GM18517 (cell line): ENCODE results near the gene CTTNBP2.

Experiments
- ATAC-seq: cut with Tn5 transposase; IDR thresholded peaks from one replicate; pipeline ENCODE4 v1.9.1; 2021; ENCODE audit warnings: mild to moderate bottlenecking, moderate library complexity; ENCODE audit not compliant: unreplicated experiment

Gene CTTNBP2

DNA sequence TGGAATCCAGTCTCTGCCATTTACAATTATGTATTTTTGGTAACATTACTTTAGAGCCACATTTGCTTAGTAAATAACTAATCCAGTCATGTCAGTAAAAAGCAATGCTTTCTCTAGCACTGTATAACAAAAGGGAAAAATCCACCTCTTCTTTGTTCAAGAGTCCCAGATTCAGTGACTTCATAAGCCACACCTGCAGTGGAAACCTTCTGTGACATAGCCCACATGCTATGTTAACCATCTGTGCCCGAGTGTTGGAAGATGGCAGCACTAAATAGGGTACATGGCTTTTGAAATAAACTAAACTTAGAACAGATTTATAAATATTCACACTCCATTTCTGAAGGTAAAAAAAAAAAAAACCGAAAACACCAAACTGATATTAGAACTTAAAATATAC lies 83.0 kb downstream of the CTTNBP2 start:
- no peak for ATAC-seq

DNA sequence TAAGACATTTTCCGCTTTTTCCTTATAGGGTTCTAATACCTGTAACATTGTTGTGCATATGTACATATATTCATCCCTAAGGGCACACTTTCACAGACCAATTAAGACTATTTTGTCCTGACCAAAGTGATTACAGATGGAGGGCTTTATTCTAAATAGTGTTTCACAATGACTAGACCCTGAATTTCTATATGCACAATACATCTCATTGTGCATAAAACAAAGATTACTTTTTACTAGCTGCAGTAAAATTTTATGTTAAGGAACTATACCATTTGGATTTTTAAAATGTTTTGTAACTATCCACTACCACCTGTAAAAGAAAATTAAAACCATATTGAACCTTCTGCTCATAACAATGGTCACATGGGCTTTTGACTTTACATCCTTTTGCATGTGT lies 87.8 kb downstream of the CTTNBP2 start:
- ATAC-seq, result no peak

DNA sequence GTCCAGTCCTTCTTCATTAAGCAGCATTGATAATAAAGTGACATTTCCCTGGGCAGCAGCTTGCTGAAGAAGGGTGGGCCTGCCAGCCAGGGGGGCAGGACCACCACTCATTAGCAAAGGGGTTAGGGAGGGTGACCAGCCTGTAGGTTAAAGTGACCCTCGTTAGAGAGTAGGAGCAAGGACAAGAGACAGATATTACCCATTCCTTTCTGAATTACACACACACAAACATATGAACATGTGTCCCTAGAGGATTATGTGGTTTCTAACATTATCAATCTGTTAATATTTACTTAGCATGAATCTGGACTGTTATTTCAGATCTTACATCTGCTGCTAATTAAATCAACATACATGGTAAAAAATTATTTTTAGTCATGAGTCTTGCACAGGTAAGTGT lies 88.9 kb downstream of the CTTNBP2 start:
- no peak for ATAC-seq

DNA sequence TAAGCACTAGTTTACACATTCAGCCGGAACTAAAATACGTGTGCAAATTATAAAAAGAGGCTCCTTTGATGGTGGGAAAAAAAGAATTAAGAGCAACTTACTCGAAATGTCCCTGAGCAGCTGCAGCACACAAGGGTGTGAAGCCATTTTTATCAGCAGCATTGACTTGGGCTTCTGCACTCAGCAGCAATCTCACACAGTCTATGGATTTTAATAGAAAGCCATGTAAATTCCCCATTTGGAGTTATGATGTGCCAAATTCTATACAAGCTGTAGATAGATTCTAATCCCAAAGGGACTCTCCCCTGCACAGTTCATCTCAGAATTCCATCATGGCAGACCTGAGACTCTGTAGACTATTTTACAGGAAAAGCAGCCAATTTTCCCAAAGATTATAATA lies 90.5 kb downstream of the CTTNBP2 start:
- ATAC-seq, result no peak

DNA sequence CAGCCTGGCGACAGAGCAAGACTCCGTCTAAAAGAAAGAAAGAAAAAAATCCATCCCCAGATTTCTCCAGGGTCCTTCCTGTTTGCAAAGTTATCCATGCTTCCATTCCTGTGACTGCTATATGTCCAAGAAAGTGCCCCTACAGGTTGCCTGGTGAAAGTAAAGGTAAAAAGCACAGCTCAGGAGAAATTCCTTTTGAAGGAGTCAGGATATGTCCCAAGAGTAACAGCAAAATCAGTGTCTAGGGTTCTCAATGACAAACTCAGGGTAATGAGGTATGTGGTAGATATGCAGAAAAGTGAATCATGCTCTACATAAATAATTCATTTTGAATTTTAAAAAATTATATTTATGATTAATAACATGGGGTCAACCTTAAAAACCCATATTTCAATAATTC lies 91.5 kb downstream of the CTTNBP2 start:
- no peak for ATAC-seq

DNA sequence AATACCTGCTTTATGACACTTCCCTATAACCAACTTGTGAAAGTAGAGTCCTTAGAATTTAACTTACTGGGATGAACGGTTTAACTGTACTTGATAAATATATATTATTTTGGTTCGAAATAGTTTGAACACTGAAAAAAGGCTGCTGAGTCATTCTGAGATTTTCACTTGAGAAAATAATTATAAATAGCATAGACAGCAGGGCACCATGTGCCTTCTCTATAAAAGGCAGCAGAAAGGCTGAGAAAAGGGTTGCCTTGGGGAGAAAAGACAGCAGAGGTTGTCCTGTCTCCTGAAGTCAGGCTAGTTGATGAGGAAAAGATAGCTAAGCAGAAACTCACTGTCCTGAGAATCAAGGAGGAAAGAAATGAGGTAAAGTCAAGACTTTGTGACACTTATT lies 92.4 kb downstream of the CTTNBP2 start:
- ATAC-seq, result peak; percentile 93

DNA sequence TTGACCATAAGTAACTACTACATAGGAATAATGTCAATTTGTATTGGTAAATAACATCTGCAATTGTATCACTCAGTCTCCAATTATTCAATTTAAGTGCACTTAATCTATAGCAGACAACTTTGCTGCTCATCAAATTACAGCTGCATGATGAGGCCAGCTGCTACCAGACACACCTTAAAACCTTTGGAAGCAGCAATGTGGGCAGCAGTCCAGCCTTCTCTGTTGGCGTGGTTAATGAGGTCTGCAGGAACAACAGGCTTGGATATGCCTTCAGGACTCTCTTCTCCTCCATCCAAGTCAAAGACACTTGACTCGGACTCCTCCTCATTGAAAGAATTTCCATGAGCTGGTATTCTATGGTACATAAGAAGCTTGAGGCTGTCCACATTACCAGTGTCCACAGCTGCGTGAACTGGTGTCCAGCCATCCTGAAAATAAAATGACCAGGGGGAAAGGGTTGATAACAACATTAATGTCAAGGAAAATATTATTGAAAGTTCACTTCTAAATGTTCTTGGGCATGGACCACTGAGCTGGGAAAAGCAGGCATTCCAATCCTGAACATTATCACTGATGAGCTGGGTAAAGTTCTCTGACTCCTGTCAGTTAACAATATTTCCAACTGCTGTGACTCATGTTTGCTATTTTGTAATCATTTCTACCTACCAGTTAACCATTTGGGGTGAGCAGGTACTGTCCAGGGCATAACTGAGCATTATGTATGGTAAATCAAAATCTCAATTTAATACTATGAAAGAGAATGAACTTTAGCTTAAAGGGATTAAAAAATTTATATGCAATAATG lies 95.7 kb downstream of the CTTNBP2 start:
- no peak for ATAC-seq

DNA sequence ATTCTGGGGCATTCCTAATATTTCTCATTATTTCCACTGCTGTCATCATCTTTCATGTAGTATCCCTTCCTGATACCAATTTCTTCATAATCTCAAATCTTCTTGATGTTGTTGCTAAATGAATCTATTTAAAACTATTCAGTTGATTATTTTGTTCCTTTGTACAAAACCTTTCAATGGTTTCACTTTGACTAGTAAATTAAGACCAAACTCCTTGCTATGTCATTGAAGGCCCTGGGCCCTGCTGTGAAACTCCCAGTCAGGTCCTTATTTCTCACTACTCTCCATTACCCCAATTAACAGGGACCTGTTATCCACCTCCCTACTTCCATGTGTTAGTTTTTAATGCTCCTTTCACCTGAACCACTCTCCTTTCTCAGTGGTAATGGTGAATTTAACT lies 97.0 kb downstream of the CTTNBP2 start:
- ATAC-seq, result no peak

DNA sequence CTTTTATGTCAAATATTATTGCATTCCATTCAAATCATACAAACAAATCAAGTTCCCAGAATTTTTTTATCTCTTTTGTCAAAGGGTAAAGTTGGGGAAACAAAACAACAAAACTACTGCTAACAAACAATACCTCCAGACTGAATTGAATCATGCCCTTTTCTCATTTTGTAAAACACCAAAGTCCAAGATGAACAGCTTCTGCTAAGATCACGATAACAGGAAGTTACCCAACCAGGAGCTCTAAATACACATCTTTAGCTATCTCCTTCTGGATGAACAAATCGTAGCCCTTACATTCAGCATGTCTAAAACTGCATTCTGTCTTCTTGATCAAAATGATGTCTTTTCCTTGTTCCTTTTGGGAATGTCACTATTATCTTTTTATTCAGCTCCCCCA lies 97.4 kb downstream of the CTTNBP2 start:
- ATAC-seq, result no peak

DNA sequence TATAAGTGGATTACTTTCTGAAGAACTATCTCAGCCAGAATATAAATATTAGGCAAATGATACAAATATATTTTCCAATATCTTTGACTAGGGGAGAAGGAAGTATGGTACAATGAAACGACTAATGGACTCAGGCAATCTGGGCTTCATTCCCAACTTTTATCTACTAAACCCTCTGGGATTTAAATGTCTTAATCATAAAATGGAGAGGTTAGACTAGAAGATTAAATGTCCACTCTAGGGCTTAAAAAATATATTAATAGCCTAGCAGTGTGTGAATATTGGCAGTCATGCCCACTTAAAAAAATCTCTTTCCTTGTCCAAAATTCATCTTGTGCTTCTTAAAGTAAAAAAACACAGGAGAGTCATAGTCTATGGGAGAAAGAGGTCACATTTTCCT lies 98.3 kb downstream of the CTTNBP2 start:
- ATAC-seq, result no peak

DNA sequence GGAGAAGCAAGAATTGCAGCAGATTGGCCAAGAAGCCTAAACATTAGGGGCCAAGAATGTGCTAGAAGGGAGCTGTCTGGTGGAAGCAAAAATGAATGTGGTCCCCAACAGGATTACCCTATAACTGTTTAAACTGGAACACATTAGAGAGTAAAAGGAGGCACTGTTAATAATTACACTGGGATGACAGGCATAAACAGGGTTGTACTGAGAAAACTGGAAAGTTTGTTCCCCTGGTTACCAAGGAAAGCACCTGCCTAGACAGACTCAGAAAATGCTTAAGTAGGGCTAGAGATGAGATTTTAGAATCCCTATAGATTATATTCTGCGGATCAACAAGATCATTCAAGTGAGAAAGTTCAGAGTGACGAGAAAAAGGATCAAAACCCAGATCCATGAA lies 100.8 kb downstream of the CTTNBP2 start:
- ATAC-seq, result no peak

DNA sequence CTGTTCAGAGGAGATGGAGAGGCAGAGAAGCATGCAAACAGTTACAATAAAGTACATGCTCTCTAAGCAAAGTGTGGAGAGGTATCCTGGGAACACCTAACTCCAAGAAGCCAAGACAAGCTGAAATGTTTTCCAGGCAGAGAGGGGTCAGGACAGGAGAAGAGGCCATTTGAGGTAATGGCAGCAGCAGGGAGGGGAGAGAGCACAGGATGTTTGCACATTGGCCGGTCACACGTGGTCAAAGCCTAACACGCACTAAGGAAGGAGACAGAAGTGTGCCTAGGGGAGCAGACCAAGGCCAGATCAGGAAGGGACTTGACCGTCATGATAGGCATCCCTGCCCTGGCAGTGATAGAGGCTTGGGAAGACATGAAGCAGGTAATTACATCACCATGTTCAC lies 101.5 kb downstream of the CTTNBP2 start:
- no peak for ATAC-seq

DNA sequence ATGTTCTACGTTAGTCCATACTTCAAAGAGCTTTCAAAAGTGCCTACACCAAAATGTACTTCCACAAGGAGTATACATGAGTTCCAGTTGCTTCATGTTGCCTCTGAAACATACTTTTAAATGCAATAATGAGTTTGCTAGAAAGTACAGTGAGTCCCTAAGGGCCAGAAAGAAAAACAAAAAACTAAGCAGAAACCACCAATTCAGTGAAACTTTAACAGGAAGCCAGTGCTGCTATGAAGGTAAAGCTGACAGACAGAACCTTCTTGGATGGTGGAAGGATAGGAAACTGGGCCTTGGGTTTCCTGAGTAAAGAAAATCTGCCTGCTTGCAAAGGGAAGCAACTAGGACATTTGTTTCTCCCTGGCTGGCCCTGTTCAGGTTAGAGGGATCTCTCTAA lies 104.2 kb downstream of the CTTNBP2 start:
- ATAC-seq, result no peak

DNA sequence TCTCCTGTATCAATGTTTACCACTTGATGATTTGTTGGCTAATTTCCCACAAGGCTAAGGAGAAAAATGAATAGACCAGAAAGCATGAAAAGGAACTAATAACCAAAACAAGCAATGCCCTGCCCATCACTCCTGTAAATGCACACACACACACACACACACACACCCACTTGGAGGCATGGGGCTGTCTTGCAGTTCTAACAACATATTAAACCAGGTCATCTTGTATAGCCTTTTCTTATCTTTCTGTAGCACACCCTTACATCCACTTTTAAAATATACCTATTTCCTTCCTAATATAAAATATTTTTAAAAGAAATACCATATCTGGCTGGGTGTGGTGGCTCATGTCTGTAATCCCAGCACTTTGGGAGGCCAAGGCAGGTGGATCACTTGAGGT lies 105.3 kb downstream of the CTTNBP2 start:
- no peak for ATAC-seq

DNA sequence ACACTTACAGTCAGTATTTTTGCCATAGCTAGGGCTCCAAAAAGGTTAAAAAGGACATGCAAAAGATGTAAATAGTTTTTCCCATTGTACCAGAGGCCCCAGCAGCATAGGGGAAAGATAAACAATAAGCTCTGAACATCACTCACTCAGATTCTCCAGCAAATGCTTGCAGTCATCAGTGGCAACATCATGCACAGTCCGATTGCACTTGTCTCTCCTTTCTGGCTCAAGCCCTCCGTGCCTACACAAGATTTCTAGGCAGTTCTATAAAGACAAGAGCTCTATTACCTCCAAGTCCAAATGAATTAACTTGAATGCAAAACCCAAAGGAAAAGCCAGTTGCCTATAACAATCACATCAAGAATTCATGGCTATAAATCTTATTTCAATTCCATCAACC lies 106.3 kb downstream of the CTTNBP2 start:
- ATAC-seq, result no peak

DNA sequence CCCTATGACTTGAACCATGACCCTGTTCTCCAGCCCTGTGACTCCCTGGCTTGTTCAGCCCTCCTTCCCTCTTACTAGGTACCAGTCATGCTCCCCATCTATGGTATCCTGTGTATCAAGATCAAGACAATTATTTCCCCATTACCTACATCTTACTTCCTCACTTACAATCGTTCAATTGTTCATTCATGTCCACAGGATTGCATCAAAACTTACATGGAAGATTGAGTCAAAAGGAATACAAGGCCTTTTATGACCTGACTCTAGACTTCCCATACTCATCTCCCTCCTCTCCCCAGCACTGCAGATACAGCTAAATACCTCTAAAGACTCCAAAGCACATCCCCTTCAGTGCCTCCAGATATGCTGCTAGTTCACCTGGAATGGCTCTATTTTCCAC lies 109.2 kb downstream of the CTTNBP2 start:
- ATAC-seq, result no peak

DNA sequence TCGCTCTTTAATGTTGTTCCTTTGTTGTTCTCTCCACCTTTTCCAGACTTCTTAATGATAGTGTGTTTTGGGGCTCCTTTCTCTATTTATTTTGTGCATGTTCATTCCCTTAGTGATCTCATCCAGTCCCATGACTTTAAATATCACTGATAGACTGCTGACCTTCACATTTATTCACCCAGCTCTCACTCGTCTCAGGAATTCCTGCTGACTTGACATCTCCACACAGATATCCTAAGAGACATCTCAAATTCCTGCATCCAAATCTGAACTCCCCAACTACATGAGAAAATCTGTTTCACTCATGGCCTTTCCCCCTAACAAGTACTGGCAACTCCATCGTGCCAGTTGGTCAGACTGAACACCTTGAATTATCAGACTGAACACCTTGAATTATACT lies 111.2 kb downstream of the CTTNBP2 start:
- ATAC-seq, result no peak

DNA sequence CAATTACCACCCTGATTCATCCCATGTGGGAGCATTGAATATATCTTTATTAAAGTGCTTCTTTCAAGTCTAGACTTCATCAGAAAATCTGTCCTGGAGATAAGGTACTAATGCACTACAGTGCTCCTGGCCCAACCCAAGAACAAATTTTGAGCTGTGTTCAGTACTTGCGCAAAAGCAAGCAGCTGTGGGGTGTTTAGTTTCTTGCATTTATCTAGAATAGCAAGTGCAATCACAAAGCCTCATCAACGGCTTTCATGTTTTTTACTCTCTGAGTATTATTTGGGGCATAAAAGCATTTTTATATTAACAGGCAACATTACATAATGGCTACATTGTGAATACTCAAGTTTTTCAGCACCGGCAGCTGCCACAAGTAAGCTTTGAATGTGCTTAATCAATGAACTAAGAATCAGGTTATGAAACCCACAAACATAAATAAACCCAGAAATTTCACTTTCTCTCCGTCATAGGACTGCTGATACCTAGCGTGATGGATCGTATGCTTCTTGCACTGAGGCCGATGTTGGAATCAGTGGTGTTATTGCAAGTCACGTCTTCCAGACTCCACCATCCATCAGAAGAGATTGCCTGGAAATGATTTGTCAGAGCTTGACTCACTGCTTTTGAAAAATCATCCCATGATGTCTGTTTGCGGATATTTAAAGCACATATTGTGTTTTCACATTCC lies 113.1 kb downstream of the CTTNBP2 start:
- ATAC-seq, result no peak

DNA sequence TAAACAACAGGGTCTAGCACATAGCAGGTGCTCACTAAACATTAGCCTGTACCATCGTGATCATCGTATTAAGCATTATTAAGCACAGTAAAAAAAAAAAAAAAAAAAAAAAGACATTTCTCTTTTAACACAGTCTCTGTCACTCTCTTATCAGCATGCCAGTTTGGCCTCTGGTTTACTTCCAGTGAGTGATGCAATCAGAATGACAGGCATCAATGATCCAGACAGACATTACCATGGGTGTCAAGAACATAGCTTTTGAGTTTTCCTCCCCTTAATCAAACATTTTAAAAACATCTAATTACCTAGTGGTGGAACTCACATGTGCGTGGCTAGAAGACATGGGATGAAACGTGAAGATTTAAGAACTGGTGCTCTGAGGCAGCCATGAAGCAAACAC lies 115.8 kb downstream of the CTTNBP2 start:
- ATAC-seq, result no peak

DNA sequence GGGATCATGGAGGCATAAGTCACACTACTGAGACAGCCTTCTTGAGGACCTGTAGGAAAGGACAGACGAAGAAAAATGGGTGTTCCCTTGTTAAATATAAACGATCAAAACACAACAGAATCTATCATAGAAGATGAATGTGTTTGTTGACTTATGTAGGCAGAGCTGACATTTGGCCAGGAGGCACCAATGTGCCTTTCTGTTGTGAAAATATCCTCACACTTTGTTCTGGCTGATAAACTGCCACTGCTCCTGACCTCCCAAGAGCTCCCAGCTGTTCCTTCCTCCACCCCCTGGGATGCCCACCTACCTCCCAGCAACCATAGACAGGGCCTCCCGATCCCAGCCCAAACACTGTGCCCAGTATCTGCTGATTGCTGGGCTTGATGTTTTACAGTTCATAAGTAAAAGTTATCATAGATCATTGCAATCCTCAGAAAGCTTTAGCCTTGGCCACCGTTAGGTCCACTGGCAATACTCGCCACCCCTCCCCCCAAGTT lies 116.6 kb downstream of the CTTNBP2 start:
- no peak for ATAC-seq

DNA sequence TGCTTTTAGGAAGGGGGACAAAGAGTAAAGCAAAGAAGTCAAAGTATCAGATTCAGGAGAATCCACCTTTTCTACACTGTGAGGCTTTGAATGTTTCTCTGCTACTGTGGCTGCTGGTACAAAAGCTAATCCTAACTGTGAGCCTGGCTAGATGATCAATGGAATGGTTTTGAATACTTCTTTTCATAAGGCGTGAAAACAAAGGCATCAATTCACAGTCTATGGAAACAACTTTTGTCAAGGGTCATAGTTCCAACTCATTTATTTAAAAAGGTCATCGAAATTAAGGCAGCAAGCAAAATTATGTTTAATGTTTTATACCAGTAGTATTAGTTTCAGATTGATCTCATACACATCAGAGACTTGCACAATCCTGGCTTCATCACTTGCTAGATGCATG lies 118.1 kb downstream of the CTTNBP2 start:
- ATAC-seq, result no peak

DNA sequence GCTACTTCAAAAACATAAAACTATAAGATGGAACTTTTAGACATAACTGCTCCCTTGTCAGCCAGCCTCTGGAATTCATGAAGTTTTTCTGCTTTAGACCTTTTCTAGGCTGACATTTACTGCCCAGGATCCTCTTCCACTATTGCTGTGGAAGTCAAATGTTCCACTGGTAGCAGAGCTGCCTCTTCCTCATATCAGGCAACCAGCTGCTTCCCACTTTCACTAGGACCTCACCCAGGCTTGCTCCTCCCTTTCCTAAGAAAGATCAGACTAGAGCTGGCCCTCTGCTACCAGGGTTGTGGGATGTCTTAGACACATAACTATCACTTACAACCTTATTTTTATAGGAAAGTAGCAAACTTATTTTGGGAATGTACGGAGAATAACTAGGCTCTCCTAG lies 121.5 kb downstream of the CTTNBP2 start:
- ATAC-seq, result no peak
